ENCODE measurements around the gene MAP3K14. TPM values are rescaled to one million over a fixed set of nuclear protein-coding genes. Genes with fewer than 3 reads are reported as not detected.
"Not testable (repeated sequence)": the region's sequence is repeated elsewhere in the genome, so short reads cannot be mapped to it uniquely, and the experiment has no call there.

Gene MAP3K14
- total RNA-seq, 1 donor from 2014 or later, result 0.79 TPM

DNA sequence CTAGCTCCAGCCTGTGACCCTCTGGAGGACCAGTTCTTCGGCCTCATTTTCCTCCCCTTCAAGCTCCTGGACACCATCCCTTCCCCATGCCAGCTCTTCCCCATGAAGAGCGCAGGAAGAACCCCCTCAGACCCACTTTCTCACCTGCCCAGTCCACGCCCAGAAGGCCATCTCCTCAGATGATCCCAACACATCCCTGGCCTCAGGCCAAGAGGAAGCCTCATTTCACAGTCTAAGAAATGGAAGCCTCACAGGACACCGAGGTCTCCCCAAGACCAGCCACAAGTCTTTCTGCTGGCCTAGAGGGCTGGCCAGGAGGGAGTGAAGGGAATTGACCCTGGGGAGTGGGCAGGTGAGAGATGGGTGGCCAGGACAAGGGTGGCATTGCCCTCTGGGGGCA, 62.9 kb downstream of the MAP3K14 start:
- H3K27me3 ChIP-seq (ENCODE audit: control insufficient read depth, insufficient read depth, low read length), result no peaks in the 10 kb centered on the region
- TF ChIP-seq, protein P1, sequence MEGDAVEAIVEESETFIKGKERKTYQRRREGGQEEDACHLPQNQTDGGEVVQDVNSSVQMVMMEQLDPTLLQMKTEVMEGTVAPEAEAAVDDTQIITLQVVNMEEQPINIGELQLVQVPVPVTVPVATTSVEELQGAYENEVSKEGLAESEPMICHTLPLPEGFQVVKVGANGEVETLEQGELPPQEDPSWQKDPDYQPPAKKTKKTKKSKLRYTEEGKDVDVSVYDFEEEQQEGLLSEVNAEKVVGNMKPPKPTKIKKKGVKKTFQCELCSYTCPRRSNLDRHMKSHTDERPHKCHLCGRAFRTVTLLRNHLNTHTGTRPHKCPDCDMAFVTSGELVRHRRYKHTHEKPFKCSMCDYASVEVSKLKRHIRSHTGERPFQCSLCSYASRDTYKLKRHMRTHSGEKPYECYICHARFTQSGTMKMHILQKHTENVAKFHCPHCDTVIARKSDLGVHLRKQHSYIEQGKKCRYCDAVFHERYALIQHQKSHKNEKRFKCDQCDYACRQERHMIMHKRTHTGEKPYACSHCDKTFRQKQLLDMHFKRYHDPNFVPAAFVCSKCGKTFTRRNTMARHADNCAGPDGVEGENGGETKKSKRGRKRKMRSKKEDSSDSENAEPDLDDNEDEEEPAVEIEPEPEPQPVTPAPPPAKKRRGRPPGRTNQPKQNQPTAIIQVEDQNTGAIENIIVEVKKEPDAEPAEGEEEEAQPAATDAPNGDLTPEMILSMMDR (IDR thresholded peaks at IDR 0.05; ENCODE audit: insufficient read depth, low read length, severe bottlenecking), result no peak
- no peak overlapping the region for H3K4me3 ChIP-seq (ENCODE audit: low read depth, low read length)
- H3K36me3 ChIP-seq (ENCODE audit: control insufficient read depth, insufficient read depth, low read length), result no peaks in the 10 kb centered on the region
- DNase-seq (ENCODE audit: low read depth) (no peak), FAIRE-seq (peak; percentile 85)

DNA sequence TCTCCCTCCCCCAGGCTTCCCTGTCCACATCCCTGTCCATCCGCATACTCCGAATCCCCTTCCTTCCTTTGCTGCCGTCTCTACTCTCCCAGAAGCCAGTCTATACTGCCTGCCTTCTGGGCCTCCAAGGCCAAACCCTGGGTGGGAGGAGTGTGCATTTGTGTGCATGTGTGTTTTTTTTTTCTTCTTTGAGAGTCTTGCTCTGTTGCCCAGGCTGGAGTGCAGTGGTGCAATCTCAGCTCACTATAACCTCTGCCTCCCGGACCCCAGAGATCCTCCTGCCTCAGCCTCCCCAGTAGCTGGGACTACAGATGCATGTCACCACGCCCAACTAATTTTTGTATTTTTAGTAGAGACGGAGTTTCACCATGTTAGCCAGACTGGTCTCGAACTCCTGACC, 63.6 kb downstream of the MAP3K14 start:
- not testable (repeated sequence) for DNase-seq (ENCODE audit: low read depth); FAIRE-seq

DNA sequence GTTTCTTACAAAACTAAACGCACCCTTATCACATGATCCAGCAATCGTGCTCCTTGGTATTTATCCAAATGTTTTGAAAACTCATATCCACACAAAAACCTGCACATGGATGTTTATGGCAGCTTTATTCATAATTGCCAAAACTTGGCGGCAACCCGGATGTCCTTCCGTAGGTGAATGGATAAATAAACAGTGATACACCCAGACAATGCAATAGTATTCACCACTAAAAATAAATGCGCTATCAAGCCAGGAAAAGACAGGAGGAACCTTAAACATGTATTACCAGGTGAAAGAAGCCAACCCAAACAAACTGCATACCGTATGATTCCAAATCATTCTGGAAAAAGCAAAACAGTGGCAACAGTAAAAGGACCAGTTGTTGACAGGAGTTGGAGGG, 64.9 kb downstream of the MAP3K14 start:
- H3K4me3 ChIP-seq (ENCODE audit: low read depth, low read length), result no peak overlapping the region
- FAIRE-seq (no peak), DNase-seq (ENCODE audit: low read depth) (no peak)
- H3K27me3 ChIP-seq (ENCODE audit: control insufficient read depth, insufficient read depth, low read length), result no peaks in the 10 kb centered on the region
- no peaks in the 10 kb centered on the region for H3K36me3 ChIP-seq (ENCODE audit: control insufficient read depth, insufficient read depth, low read length)
- TF ChIP-seq, protein P1 (IDR thresholded peaks at IDR 0.05; ENCODE audit: insufficient read depth, low read length, severe bottlenecking), result no peak

More for the DNA sequence above, 63.6 kb downstream of the MAP3K14 start:
- H3K36me3 ChIP-seq (ENCODE audit: control insufficient read depth, insufficient read depth, low read length); H3K4me3 ChIP-seq (ENCODE audit: low read depth, low read length); H3K27me3 ChIP-seq (ENCODE audit: control insufficient read depth, insufficient read depth, low read length): not testable (repeated sequence)

DNA sequence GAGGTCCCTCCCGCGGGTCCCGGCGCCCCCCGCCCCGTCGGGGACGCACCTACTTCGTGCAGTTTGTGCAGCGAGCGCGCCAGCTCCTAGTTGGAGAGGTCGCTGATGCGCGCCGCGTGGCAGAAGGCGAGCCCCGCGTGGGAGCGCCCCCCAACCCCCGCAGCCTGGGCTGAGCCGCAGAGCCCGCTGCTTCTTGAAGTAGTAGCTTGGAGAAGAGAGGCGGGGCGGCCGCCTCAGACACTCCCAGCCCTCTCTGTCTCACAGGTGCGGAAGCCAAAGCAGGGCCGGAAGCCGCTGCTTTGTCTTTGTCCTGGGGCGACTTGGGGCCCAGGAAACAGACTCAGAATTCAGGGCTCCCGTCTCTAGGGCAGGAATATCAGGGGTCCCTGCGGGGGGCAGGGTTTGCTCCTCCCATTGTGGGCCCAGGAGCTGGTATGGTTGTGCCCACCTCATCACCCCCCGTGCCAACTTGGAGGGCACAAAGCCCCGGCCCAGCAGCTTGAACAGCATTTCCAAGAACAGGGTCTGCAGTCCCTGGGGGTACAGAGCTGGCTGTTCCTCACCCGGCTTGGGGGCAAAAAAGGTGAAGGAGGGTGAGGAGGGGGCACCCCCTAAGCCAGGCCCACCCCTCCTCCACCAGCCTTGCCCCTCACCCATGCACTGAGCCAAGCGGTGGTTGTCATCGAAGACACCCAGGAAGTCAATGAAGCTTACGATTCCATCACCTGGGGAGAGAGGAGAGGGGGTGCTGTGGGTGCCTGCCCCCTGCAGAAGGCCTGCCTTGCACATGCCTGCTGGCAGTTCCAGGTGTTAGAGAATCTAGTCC, 68.5 kb downstream of the MAP3K14 start:
- FAIRE-seq, result no peak
- H3K36me3 ChIP-seq (ENCODE audit: control insufficient read depth, insufficient read depth, low read length), result no peaks in the 10 kb centered on the region
- peak overlapping the region; percentile 86 for H3K4me3 ChIP-seq (ENCODE audit: low read depth, low read length)
- TF ChIP-seq, protein P1 (IDR thresholded peaks at IDR 0.05; ENCODE audit: insufficient read depth, low read length, severe bottlenecking), result no peak
- no peaks in the 10 kb centered on the region for H3K27me3 ChIP-seq (ENCODE audit: control insufficient read depth, insufficient read depth, low read length)
- DNase-seq (ENCODE audit: low read depth), result peak; percentile 68

DNA sequence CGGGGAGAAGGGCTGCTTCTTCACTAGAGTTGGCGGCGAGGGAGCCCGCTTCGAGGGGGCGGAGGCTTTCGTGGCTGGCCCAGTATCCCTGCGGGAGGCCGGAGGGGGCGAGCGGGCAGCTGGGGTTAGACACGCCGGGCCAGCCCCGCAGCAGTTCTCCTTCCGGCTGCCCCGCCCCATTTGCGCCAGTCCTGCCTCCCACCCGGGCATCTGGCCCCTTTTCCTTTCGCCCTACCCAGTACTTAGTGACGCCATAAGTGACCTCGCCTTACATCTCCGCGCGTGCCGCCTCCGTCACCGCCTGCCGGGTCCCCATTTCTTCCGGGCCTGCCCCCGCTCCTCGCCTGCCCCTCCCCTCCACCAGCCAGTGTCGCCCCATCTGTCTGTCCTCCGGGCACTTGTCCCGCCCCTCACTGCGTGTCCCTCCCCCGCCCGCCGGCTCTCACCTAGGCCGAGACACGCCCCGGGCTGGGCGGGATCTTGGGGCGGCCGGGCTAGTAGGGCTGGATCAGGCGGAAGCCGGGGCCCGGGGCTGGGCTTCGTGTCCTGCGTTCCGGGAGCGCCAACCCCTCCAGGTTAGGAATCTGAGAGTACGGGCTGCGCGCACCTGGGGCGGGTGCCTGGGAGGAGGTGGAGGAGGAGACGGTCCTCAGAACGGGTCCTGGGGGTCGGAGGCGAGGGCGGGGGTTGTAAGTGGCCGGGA, 69.2 kb downstream of the MAP3K14 start:
- no peaks in the 10 kb centered on the region for H3K36me3 ChIP-seq (ENCODE audit: control insufficient read depth, insufficient read depth, low read length)
- DNase-seq (ENCODE audit: low read depth), result peak; percentile 84
- FAIRE-seq, result no peak
- peak overlapping the region; percentile 86 for H3K4me3 ChIP-seq (ENCODE audit: low read depth, low read length)
- no peaks in the 10 kb centered on the region for H3K27me3 ChIP-seq (ENCODE audit: control insufficient read depth, insufficient read depth, low read length)
- TF ChIP-seq, protein P1 (IDR thresholded peaks at IDR 0.05; ENCODE audit: insufficient read depth, low read length, severe bottlenecking), result no peak

DNA sequence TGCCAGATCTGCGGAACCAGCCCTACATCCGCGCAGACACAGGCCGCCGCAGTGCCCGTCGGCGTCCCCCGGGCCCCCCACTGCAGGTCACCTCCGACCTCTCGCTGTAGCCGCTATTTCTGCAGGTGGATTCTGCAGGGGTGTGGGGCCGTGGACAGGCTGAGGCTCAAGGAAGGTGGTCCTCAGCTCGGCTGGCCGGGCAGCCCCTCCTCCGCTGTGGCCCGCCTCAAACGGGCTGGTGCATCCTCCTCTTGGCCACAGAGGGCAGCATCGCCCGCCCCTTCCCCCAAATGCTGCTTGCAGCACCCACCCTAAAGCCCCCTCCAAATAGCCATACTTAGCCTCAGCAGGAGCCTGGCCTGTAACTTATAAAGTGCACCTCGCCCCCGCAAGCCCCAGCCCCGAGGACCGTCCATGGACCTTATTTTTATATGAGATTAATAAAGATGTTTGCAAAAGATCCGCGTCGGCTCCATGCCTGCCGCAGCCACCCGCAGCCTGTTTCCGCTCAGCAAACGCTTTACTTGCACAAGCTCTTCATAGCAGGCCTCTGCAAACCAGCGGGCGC, 69.9 kb downstream of the MAP3K14 start:
- H3K4me3 ChIP-seq (ENCODE audit: low read depth, low read length), result peak overlapping the region; percentile 86
- TF ChIP-seq, protein P1 (IDR thresholded peaks at IDR 0.05; ENCODE audit: insufficient read depth, low read length, severe bottlenecking), result peak; percentile 56
- DNase-seq (ENCODE audit: low read depth) (peak; percentile 52), FAIRE-seq (no peak)
- H3K27me3 ChIP-seq (ENCODE audit: control insufficient read depth, insufficient read depth, low read length), result no peaks in the 10 kb centered on the region
- no peaks in the 10 kb centered on the region for H3K36me3 ChIP-seq (ENCODE audit: control insufficient read depth, insufficient read depth, low read length)
